ENCODE results near the gene IL3. TPM values are rescaled to one million over a fixed set of nuclear protein-coding genes. Genes with fewer than 3 reads are reported as not detected.

The IL3 gene
- total and polyA plus RNA-seq, 2 experiments from 2014 or later, result not detected

- TF ChIP-seq, protein P1, sequence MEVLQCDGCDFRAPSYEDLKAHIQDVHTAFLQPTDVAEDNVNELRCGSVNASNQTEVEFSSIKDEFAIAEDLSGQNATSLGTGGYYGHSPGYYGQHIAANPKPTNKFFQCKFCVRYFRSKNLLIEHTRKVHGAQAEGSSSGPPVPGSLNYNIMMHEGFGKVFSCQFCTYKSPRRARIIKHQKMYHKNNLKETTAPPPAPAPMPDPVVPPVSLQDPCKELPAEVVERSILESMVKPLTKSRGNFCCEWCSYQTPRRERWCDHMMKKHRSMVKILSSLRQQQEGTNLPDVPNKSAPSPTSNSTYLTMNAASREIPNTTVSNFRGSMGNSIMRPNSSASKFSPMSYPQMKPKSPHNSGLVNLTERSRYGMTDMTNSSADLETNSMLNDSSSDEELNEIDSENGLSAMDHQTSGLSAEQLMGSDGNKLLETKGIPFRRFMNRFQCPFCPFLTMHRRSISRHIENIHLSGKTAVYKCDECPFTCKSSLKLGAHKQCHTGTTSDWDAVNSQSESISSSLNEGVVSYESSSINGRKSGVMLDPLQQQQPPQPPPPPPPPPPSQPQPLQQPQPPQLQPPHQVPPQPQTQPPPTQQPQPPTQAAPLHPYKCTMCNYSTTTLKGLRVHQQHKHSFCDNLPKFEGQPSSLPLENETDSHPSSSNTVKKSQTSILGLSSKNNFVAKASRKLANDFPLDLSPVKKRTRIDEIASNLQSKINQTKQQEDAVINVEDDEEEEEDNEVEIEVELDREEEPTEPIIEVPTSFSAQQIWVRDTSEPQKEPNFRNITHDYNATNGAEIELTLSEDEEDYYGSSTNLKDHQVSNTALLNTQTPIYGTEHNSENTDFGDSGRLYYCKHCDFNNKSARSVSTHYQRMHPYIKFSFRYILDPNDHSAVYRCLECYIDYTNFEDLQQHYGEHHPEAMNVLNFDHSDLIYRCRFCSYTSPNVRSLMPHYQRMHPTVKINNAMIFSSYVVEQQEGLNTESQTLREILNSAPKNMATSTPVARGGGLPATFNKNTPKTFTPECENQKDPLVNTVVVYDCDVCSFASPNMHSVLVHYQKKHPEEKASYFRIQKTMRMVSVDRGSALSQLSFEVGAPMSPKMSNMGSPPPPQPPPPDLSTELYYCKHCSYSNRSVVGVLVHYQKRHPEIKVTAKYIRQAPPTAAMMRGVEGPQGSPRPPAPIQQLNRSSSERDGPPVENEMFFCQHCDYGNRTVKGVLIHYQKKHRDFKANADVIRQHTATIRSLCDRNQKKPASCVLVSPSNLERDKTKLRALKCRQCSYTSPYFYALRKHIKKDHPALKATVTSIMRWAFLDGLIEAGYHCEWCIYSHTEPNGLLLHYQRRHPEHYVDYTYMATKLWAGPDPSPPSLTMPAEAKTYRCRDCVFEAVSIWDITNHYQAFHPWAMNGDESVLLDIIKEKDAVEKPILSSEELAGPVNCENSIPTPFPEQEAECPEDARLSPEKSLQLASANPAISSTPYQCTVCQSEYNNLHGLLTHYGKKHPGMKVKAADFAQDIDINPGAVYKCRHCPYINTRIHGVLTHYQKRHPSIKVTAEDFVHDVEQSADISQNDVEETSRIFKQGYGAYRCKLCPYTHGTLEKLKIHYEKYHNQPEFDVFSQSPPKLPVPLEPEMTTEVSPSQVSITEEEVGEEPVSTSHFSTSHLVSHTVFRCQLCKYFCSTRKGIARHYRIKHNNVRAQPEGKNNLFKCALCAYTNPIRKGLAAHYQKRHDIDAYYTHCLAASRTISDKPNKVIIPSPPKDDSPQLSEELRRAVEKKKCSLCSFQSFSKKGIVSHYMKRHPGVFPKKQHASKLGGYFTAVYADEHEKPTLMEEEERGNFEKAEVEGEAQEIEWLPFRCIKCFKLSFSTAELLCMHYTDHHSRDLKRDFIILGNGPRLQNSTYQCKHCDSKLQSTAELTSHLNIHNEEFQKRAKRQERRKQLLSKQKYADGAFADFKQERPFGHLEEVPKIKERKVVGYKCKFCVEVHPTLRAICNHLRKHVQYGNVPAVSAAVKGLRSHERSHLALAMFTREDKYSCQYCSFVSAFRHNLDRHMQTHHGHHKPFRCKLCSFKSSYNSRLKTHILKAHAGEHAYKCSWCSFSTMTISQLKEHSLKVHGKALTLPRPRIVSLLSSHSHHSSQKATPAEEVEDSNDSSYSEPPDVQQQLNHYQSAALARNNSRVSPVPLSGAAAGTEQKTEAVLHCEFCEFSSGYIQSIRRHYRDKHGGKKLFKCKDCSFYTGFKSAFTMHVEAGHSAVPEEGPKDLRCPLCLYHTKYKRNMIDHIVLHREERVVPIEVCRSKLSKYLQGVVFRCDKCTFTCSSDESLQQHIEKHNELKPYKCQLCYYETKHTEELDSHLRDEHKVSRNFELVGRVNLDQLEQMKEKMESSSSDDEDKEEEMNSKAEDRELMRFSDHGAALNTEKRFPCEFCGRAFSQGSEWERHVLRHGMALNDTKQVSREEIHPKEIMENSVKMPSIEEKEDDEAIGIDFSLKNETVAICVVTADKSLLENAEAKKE (CRISPR knock-in tag; IDR thresholded peaks at IDR 0.05), result no peak
- TF ChIP-seq CTCF (conservative IDR thresholded peaks at IDR 0.05; ENCODE audit: low read depth in 2 of 2) (no peak), ZNF331 (CRISPR knock-in tag; IDR thresholded peaks at IDR 0.05; ENCODE audit: low read depth) (no peak), CREB1 (CRISPR knock-in tag; IDR thresholded peaks at IDR 0.05; ENCODE audit: low read depth) (no peak)
These were observed 43.5 kb downstream of the IL3 start (continued) for GRCh38 chr5:132103969-132104391.

DNA sequence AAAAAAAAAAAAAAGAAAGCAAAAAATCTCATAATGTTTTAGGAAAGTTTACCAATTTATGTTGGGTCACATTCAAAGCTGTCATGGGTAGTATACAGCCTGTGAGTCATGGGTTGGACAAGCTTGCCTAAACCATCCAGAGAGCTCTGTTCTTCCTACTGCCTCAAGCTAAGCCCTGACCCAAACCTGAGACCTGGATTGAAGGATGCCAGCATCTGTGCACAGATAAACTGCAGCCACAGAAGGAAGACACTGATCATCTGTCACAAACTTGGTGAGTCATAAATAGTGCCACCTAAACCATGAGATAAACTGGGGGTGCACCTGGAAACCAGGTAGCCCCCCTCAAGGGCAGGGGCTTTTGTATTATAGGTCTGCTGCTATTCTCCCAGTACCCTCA, 44.1 kb downstream of the IL3 start:
- no peaks in the 10 kb centered on the region for H3K36me3 Mint-ChIP-seq (ENCODE audit: low read depth)
- no peaks in the 10 kb centered on the region for H3K79me2 ChIP-seq (replicated peaks; ENCODE audit: insufficient read depth)
- H3K27me3 ChIP-seq (ENCODE audit: insufficient read depth), result no peaks in the 10 kb centered on the region
- H3K4me3 ChIP-seq, result no peak overlapping the region
- no peaks in the 10 kb centered on the region for H3K9me2 ChIP-seq (ENCODE audit: insufficient read depth)
- H3K4me1 Mint-ChIP-seq, result no peaks in the 10 kb centered on the region
- H3K27ac Mint-ChIP-seq, result no peak overlapping the region
- no peaks in the 10 kb centered on the region for H3F3A ChIP-seq (replicated peaks; ENCODE audit: low read depth)
- H3K27me3 Mint-ChIP-seq (ENCODE audit: insufficient read depth, low read depth, poor library complexity), result no peaks in the 10 kb centered on the region
- H2AFZ ChIP-seq, result no peak overlapping the region
- no peak overlapping the region for H3K4me3 Mint-ChIP-seq
- no peaks in the 10 kb centered on the region for H3K9me3 Mint-ChIP-seq
- H3K4me2 ChIP-seq, result no peak overlapping the region
- H3K27ac ChIP-seq (ENCODE audit: low read depth), result no peak overlapping the region
- H3K4me1 ChIP-seq (ENCODE audit: insufficient read depth), result no peaks in the 10 kb centered on the region
- ATAC-seq, result no peak
- DNase-seq (ENCODE audit: low spot score), result no peak
- TF ChIP-seq CTCF (conservative IDR thresholded peaks at IDR 0.05; ENCODE audit: low read depth in 2 of 2), result no peak
- no peaks in the 10 kb centered on the region for H3K36me3 ChIP-seq (ENCODE audit: insufficient read depth)
- no peaks in the 10 kb centered on the region for H4K20me1 ChIP-seq (replicated peaks; ENCODE audit: insufficient read depth)

Data from GM23338 (cell line).